Measurements from ENCODE around the gene COPB2.
"Not testable (repeated sequence)": the region's sequence is repeated elsewhere in the genome, so short reads cannot be mapped to it uniquely, and the experiment has no call there.

DNA sequence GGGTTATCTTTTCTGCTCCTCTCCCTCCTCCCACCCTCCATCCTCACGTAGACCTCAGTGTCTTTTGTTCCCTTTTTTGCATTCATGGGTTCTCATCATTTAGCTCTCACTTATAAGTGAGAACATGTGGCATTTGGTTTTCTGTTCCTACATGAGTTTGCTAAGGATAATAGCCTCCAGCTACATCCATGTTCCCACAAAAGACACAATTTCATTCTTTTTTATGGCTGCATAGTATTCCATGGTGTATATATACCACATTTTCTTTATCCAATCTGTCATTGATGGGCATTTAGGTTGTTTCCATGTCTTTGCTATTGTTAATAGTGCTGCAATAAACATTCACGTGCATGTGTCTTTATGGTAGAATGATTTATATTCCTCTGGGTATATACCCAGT is 11.7 kb upstream of the COPB2 start:
- TF ChIP-seq, protein P1, sequence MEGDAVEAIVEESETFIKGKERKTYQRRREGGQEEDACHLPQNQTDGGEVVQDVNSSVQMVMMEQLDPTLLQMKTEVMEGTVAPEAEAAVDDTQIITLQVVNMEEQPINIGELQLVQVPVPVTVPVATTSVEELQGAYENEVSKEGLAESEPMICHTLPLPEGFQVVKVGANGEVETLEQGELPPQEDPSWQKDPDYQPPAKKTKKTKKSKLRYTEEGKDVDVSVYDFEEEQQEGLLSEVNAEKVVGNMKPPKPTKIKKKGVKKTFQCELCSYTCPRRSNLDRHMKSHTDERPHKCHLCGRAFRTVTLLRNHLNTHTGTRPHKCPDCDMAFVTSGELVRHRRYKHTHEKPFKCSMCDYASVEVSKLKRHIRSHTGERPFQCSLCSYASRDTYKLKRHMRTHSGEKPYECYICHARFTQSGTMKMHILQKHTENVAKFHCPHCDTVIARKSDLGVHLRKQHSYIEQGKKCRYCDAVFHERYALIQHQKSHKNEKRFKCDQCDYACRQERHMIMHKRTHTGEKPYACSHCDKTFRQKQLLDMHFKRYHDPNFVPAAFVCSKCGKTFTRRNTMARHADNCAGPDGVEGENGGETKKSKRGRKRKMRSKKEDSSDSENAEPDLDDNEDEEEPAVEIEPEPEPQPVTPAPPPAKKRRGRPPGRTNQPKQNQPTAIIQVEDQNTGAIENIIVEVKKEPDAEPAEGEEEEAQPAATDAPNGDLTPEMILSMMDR (IDR thresholded peaks at IDR 0.05): not testable (repeated sequence)
- TF ChIP-seq POLR2A (IDR thresholded peaks at IDR 0.05): not testable (repeated sequence)

Measured in gastroesophageal sphincter (tissue), 3 donors.